Epithelial cell of proximal tubule (primary cell): ENCODE results near the gene FBXL12. TPM values are rescaled to one million over a fixed set of nuclear protein-coding genes. Genes with fewer than 3 reads are reported as not detected.

Experiments used
- DNase-seq: peaks from one replicate; pipeline ENCODE4 v3.0.0-alpha.2; 2011; ENCODE audit warnings: low read depth
- H3K4me3 ChIP-seq: 2 replicates; pipeline ENCODE4 v1.5.1; 2011; ENCODE audit warnings: low read depth, mild to moderate bottlenecking, low read length
- CTCF ChIP-seq: conservative IDR thresholded peaks from 2 replicates; pipeline ENCODE4 v1.5.1; 2012; ENCODE audit warnings: low read depth, mild to moderate bottlenecking, low read length
- total RNA-seq: library from RNA; depleted of rRNA; stranded (reverse); fragments of >200 nt; gene quantifications from 2 replicates; pipeline ENCODE4 v1.2.3, GENCODE V29; 2015

Gene FBXL12
- total RNA-seq, 1 donor from 2014 or later, result 26.7 TPM

DNA sequence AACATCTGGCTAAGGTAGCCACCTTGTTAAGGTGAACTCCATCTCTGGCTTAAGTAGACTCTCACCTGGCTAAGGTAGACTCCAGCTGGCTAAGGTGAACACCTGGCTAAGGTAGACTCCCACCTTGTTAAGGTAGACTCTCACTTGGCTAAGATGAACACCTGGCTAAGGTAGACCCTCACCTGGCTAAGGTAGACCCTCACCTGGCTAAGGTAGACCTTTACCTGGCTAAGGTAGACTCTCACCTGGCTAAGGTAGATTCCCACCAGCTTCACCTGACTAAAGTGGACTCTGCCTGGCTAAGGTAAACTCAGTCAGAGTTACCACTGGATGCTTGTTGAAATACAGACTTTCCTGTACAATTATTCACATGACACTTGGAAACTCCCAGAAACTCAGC lies 39.9 kb upstream of the FBXL12 start:
- TF ChIP-seq CTCF, result no peak
- no peak for DNase-seq
- H3K4me3 ChIP-seq, result no peak overlapping the region

DNA sequence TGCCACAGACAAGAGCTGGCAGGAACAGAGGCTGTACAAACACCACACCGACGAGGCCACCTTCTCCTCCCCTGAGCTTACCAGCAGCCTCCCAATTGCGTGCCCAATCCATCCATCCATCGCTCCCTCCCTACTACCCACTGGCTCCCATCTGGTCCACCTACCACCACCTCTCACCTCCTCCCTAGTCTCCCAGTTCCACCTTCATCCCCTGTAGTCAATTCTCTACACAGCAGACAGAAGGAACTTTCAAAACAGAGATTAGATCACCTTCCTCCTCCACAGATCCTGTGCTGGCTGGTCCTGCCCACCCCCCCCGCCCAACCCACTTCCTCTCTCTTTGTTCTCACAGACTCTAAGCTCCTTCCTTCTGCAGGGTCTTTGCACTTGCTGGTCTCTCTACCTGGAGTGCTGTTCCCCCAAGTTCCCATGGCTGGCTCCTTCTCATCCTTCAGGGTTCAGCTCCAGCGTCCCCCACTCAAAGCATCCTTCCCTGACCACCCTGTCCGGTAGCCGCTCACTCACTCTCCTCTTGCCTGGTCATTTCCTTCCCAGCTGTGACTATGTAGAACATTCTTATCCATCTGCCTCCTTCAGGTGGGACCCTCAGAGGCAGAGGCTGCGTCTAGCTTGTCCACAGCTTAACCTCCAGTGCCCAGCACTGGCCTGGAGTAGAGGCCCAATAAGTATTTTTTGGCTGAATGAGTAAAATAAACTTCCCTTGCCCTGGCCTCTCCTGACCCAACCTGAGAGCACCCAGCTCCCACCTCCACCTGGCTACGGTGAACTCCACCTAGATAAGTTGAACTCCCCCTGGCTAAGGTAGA lies 39.3 kb upstream of the FBXL12 start:
- no peak for TF ChIP-seq CTCF
- no peak overlapping the region for H3K4me3 ChIP-seq
- DNase-seq, result no peak

DNA sequence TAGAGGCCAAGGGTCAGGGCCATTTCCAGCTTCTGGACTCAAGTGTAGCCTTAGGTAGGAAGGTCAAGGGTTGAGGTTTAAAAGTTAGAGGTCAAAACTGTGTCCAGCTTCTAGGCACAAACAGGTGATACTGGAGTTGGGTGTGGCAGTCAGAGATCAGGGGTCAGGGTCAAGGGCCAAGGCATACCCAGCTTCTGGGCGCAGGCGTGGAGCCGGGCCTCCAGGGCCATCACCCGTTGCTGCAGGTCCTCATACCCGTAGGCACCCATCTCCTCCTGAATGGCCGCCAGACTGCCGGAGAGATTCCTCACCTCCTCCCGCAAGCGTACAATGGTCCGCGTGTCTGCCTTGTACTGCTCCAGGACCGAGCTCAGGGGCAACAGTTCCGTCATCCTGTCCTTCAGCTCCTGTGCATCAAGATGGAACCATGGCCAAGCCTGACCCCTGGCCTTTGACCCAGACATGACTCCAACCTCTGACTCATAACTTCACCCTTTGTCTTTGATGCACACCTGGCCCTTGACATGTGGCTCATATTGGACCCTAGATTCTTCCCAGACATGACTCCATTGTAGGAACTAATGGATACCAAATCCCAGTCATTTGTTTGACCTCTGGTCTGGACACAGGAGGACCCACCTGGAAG lies 38.3 kb upstream of the FBXL12 start:
- H3K4me3 ChIP-seq, result no peak overlapping the region
- no peak for TF ChIP-seq CTCF
- DNase-seq, result no peak

- no peak for TF ChIP-seq CTCF
- H3K4me3 ChIP-seq, result no peak overlapping the region
- no peak for DNase-seq
Measured at GRCh38 chr19:9856609-9857008, 37.7 kb upstream of the FBXL12 start.

DNA sequence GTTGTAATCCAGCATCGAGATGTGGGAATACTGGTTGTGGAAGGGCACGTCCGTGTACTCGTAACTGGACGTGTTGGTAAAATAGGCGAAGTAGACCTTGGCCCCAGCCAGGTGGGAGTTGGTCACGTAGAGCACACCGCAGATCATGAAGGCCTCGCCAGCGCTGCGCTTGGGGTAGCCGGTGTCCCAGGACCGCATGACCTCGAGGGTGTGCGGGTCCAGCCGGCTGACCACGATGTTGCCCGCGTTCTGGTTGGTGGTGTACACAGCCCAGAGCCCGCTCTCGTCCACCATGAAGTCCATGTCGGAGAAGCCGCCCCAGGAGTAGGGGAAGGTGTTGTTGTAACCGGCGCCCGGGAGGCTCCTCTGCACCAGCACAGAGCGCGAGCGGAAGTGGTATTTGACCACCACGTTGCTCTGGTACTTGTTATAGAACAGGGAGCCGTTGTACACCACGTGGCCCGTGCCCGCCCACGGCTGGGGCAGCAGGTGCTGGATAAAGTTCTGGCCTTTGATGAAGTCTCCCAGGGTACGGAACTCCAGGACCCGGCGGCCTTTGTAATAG lies 35.5 kb upstream of the FBXL12 start:
- no peak for DNase-seq
- no peak for TF ChIP-seq CTCF
- H3K4me3 ChIP-seq, result no peak overlapping the region

DNA sequence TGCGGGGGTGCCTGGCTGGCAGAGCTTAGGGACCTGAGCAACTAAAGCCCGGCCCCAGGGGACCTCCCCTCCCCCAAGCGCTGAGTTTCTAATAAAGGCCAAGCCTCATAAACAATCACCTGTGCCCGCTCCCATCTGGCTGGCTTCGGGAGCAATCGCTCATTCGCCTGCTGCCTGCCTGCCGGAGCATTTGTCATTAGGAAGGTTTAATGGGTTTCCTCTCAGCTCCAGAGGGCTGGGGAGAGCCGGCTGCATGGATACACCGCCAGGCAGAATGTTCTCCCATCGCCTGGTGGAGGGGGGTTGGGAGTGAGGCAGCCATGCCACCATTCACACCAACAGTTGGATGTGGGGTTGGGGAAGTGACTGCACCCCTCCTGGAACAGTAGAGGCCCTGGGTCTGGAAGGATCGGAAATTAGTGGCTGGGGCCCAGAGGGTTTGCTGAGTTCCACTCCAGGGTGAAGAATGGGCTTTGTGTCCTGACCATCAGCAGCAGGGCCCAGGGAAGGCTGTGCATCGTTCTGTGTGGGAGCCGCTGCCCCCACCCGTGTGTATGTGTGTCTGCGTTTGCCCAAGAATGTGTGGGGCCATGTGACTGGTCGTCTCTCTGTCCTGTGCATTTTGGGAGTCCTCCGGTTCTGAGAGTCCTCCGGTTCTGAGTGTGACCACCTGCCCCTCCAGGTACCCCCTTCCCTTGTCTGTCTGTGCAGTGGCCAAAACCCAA lies 31.5 kb upstream of the FBXL12 start:
- no peak for TF ChIP-seq CTCF
- H3K4me3 ChIP-seq, result no peak overlapping the region
- no peak for DNase-seq
